HCT116 (cell line): ENCODE data around the gene GM2A. TPM values are rescaled to one million over a fixed set of nuclear protein-coding genes. Genes with fewer than 3 reads are reported as not detected.

Experiments used
- ATAC-seq: fragments of 200-7000 bp; cut with Tn5 transposase; 2 replicates; pipeline ENCODE4 v1.9.1; 2020; ENCODE audit warnings: mild to moderate bottlenecking, moderate library complexity
- BruUV-seq: library from RNA; stranded (reverse); fragments of 400-500 nt; replicated peaks from 2 replicates; lab custom pipeline; 2021; lab: Mats Ljungman, UMichigan
- CTCF ChIA-PET: fragments of 300-600 bp; sonication (Branson Sonifier 250); formaldehyde crosslinking; loops from one replicate; lab custom pipeline; 2021; ENCODE audit warnings: antibody characterized with exemption; lab: Charles Lee
- POLR2A ChIA-PET: fragments of 300-600, 350-600 bp; sonication (Branson Sonifier 250); formaldehyde crosslinking; loops from one replicate; lab custom pipeline; 2021; ENCODE audit warnings: antibody characterized with exemption; lab: Charles Lee
- RAD21 ChIA-PET, 2 experiments: fragments of 300-600 bp; sonication (Branson Sonifier 250); formaldehyde crosslinking; loops; one replicate each; lab custom pipeline; 2023; ENCODE audit warnings: low total read pairs in 2 of 2; ENCODE audit not compliant: uncharacterized antibody in 2 of 2, unreplicated experiment in 2 of 2, low non-redundant PET in 1 of 2; lab: Charles Lee
- DNase-seq: peaks from one replicate; pipeline ENCODE4 v3.0.0-alpha.2; 2010; ENCODE audit warnings: low read depth, low spot score
- H2AFZ ChIP-seq: fragments of 200-600 bp; shearing (Covaris generic), sonication (generic); 2 replicates; pipeline ENCODE4 v1.6.1; 2017; ENCODE audit warnings: low read depth, mixed run types, mixed read lengths, antibody characterized with exemption, low read length; ENCODE audit not compliant: poor library complexity, severe bottlenecking
- H3K27ac ChIP-seq: 2 replicates; pipeline ENCODE4 v1.5.1; 2012; ENCODE audit warnings: low read depth, low read length
- H3K27me3 ChIP-seq: fragments of 200-600 bp; sonication (generic); 2 replicates; pipeline ENCODE4 v1.6.1; 2016; ENCODE audit warnings: mixed run types, low read length, mixed read lengths; ENCODE audit not compliant: insufficient read depth
- H3K36me3 ChIP-seq, 2 experiments: fragments of 200-500 bp in 1 of 2; fragments of 200-600 bp in 1 of 2; sonication (Bioruptor generic) in 1 of 2; sonication (generic) in 1 of 2; 2 replicates each; pipeline versions ENCODE4 v1.5.1 to v1.6.1; 2014 to 2016; ENCODE audit warnings: low read length in 2 of 2, inconsistent platforms in 1 of 2, mixed read lengths in 1 of 2, mixed run types in 1 of 2; ENCODE audit not compliant: insufficient read depth in 2 of 2, control insufficient read depth in 1 of 2
- H3K4me1 ChIP-seq, 2 experiments: fragments of 200-600 bp in 1 of 2; sonication (generic) in 1 of 2; 2 replicates each; pipeline versions ENCODE4 v1.5.1 to v1.6.1; 2012 to 2017; ENCODE audit warnings: low read length in 2 of 2, inconsistent platforms in 1 of 2, mild to moderate bottlenecking in 1 of 2, mixed read lengths in 1 of 2, mixed run types in 1 of 2, moderate library complexity in 1 of 2; ENCODE audit not compliant: insufficient read depth in 2 of 2, control insufficient read depth in 1 of 2
- H3K4me2 ChIP-seq: fragments of 200-600 bp; sonication (generic); 2 replicates; pipeline ENCODE4 v1.6.1; 2017; ENCODE audit warnings: mixed run types, low read length, mixed read lengths
- H3K4me3 ChIP-seq, 2 experiments: fragments of 200-600 bp in 1 of 2; sonication (generic) in 1 of 2; replicated peaks in 1 of 2; 2 replicates each; pipeline ENCODE4 v1.5.1; 2011 to 2016; ENCODE audit warnings: low read length in 2 of 2, control low read depth in 1 of 2, low read depth in 1 of 2, mild to moderate bottlenecking in 1 of 2, mixed read lengths in 1 of 2, mixed run types in 1 of 2
- H3K79me2 ChIP-seq: fragments of 200-600 bp; sonication (generic); 2 replicates; pipeline ENCODE4 v1.6.1; 2017; ENCODE audit warnings: mild to moderate bottlenecking, mixed run types, low read length, moderate library complexity, mixed read lengths; ENCODE audit not compliant: insufficient read depth
- H3K9ac ChIP-seq: fragments of 200-600 bp; sonication (generic); 2 replicates; pipeline ENCODE4 v1.6.1; 2016; ENCODE audit warnings: low read length, mixed read lengths
- H3K9me2 ChIP-seq: fragments of 200-600 bp; sonication (generic), shearing (Covaris generic); 2 replicates; pipeline ENCODE4 v1.6.1; 2017; ENCODE audit warnings: mixed run types, mild to moderate bottlenecking, moderate library complexity; ENCODE audit not compliant: insufficient read depth
- H3K9me3 ChIP-seq, 2 experiments: fragments of 200-500 bp in 1 of 2; fragments of 200-600 bp in 1 of 2; sonication (Bioruptor generic) in 1 of 2; sonication (generic) in 1 of 2; 2 replicates each; pipeline ENCODE4 v1.6.1; 2014 to 2017; ENCODE audit warnings: low read length in 2 of 2, mixed read lengths in 2 of 2, inconsistent platforms in 1 of 2, low read depth in 1 of 2, mild to moderate bottlenecking in 1 of 2, mixed run types in 1 of 2, moderate library complexity in 1 of 2; ENCODE audit not compliant: control insufficient read depth in 1 of 2, insufficient read depth in 1 of 2
- H4K20me1 ChIP-seq: fragments of 200-600 bp; sonication (generic), shearing (Covaris generic); 2 replicates; pipeline ENCODE4 v1.6.1; 2017; ENCODE audit warnings: mixed run types, mild to moderate bottlenecking, moderate library complexity; ENCODE audit not compliant: insufficient read depth
- CEBPB ChIP-seq: IDR thresholded peaks from 2 replicates; pipeline ENCODE4 v1.6.1; 2012; ENCODE audit warnings: low read depth
- ELF1 ChIP-seq: IDR thresholded peaks from 2 replicates; pipeline ENCODE4 v1.6.1; 2012; ENCODE audit warnings: low read depth, borderline replicate concordance
- EZH2 ChIP-seq: fragments of 200-600 bp; sonication (generic); IDR thresholded peaks from 2 replicates; pipeline ENCODE4 v1.6.1; 2017; ENCODE audit warnings: antibody characterized with exemption, mixed run types
- EZH2phosphoT487 ChIP-seq: fragments of 200-600 bp; IDR thresholded peaks from 2 replicates; pipeline ENCODE4 v1.6.1; 2018; ENCODE audit warnings: antibody characterized with exemption, borderline replicate concordance
- FOSL1 ChIP-seq: IDR thresholded peaks from 2 replicates; pipeline ENCODE4 v1.6.1; 2012; ENCODE audit warnings: low read depth
- JUND ChIP-seq: IDR thresholded peaks from 2 replicates; pipeline ENCODE4 v1.6.1; 2012
- POLR2A ChIP-seq: IDR thresholded peaks from 2 replicates; pipeline ENCODE4 v1.7.0; 2011; ENCODE audit warnings: borderline replicate concordance; ENCODE audit not compliant: insufficient read depth, insufficient read length; ENCODE audit errors: extremely low read depth
- POLR2AphosphoS5 ChIP-seq: IDR thresholded peaks from 2 replicates; pipeline ENCODE4 v1.6.1; 2011; ENCODE audit warnings: mild to moderate bottlenecking, low read depth, low read length, moderate library complexity
- RAD21 ChIP-seq: IDR thresholded peaks from 2 replicates; pipeline ENCODE4 v1.6.1; 2012; ENCODE audit warnings: low read depth, mild to moderate bottlenecking
- SIN3A ChIP-seq: IDR thresholded peaks from 2 replicates; pipeline ENCODE4 v1.6.1; 2012; ENCODE audit warnings: low read depth
- SP1 ChIP-seq: IDR thresholded peaks from 2 replicates; pipeline ENCODE4 v1.6.1; 2012; ENCODE audit warnings: low read depth
- SRF ChIP-seq: IDR thresholded peaks from 2 replicates; pipeline ENCODE4 v1.6.1; 2012; ENCODE audit warnings: low read depth
- YY1 ChIP-seq: IDR thresholded peaks from 2 replicates; pipeline ENCODE4 v1.6.1; 2011; ENCODE audit warnings: low read length, low read depth, moderate library complexity, mild to moderate bottlenecking; ENCODE audit not compliant: insufficient replicate concordance; ENCODE audit errors: extremely low read depth
- ZFX ChIP-seq: fragments of 450-650 bp; IDR thresholded peaks from 2 replicates; pipeline ENCODE4 v1.6.1; 2017
- ZNF274 ChIP-seq: fragments of 200-500 bp; sonication (Bioruptor generic); IDR thresholded peaks from 2 replicates; pipeline ENCODE4 v1.6.1; 2014; ENCODE audit warnings: mild to moderate bottlenecking, low read depth, low read length, inconsistent platforms
- intact Hi-C: fragments of 100-400 bp; cut with micrococcal nuclease; formaldehyde crosslinking; loops from 2 replicates; pipeline ENCODE4 v1.10.0; 2022
- total RNA-seq: library from RNA; stranded (reverse); gene quantifications from one replicate; pipeline ENCODE4 v1.2.1, GENCODE V29; 2021; ENCODE audit not compliant: unreplicated experiment
- TF ChIP-seq, protein P1 (sequence below): IDR thresholded peaks from 2 replicates; pipeline ENCODE4 v1.6.1; 2012
- TF ChIP-seq, protein P2 (sequence below): IDR thresholded peaks from 2 replicates; pipeline ENCODE4 v1.6.1; 2012
- TF ChIP-seq, protein P3 (sequence below), 3 experiments: fragments of 200-600 bp in 1 of 3; sonication (generic) in 1 of 3; IDR thresholded peaks in 2 of 3; conservative IDR thresholded peaks in 1 of 3; 2 replicates each; pipeline ENCODE4 v1.5.1; 2012 to 2017; ENCODE audit warnings: low read depth in 2 of 3, low read length in 2 of 3, antibody characterized with exemption in 1 of 3, borderline replicate concordance in 1 of 3, control low read depth in 1 of 3, mild to moderate bottlenecking in 1 of 3, mixed read lengths in 1 of 3, mixed run types in 1 of 3, moderate library complexity in 1 of 3; ENCODE audit not compliant: insufficient read depth in 1 of 3
- TF ChIP-seq, protein P4 (sequence below): IDR thresholded peaks from 2 replicates; pipeline ENCODE4 v1.6.1; 2012; ENCODE audit warnings: low read depth

Gene GM2A
- total RNA-seq, 1 experiment from 2014 or later: 25.0 TPM

DNA sequence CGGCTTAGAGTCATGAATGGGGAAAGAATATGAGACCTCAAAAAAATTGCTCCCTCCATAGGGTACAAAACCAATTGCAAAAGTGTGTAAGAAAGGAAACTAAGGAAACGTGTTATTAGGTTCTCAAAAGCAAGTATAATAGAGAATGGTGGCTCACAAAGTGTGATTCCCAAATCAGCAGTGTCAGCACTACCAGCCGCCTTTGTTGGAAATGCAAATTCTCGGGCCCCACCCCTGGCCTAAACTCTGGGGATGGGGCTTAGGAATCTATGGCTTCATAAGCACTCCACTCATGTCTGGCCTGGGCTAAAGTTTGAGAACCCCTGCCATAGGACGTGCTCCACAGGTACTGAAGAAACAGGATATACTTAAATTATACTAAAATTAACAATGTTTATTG is 27.5 kb upstream of the GM2A start:
- TF ChIP-seq CEBPB: no peak
- TF ChIP-seq YY1: no peak
- TF ChIP-seq, protein P1, sequence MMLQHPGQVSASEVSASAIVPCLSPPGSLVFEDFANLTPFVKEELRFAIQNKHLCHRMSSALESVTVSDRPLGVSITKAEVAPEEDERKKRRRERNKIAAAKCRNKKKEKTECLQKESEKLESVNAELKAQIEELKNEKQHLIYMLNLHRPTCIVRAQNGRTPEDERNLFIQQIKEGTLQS: no peak
- TF ChIP-seq POLR2A: no peak
- no peak for TF ChIP-seq ZNF274
- TF ChIP-seq EZH2phosphoT487: no peak
- no peak for TF ChIP-seq ZFX
- TF ChIP-seq POLR2AphosphoS5: no peak
- no peak for TF ChIP-seq ELF1
- TF ChIP-seq, protein P2, sequence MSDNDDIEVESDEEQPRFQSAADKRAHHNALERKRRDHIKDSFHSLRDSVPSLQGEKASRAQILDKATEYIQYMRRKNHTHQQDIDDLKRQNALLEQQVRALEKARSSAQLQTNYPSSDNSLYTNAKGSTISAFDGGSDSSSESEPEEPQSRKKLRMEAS: no peak
- TF ChIP-seq FOSL1: no peak
- no peak for TF ChIP-seq SRF
- TF ChIP-seq JUND: no peak
- no peak for TF ChIP-seq RAD21
- TF ChIP-seq, protein P3, sequence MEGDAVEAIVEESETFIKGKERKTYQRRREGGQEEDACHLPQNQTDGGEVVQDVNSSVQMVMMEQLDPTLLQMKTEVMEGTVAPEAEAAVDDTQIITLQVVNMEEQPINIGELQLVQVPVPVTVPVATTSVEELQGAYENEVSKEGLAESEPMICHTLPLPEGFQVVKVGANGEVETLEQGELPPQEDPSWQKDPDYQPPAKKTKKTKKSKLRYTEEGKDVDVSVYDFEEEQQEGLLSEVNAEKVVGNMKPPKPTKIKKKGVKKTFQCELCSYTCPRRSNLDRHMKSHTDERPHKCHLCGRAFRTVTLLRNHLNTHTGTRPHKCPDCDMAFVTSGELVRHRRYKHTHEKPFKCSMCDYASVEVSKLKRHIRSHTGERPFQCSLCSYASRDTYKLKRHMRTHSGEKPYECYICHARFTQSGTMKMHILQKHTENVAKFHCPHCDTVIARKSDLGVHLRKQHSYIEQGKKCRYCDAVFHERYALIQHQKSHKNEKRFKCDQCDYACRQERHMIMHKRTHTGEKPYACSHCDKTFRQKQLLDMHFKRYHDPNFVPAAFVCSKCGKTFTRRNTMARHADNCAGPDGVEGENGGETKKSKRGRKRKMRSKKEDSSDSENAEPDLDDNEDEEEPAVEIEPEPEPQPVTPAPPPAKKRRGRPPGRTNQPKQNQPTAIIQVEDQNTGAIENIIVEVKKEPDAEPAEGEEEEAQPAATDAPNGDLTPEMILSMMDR (IDR thresholded peaks at IDR 0.05 in 2 of 3, conservative IDR thresholded peaks at IDR 0.05 in 1 of 3; ENCODE audit: borderline replicate concordance in 1 of 3, insufficient read depth in 1 of 3, low read depth in 2 of 3, low read length in 2 of 3): no peak
- TF ChIP-seq, protein P4, sequence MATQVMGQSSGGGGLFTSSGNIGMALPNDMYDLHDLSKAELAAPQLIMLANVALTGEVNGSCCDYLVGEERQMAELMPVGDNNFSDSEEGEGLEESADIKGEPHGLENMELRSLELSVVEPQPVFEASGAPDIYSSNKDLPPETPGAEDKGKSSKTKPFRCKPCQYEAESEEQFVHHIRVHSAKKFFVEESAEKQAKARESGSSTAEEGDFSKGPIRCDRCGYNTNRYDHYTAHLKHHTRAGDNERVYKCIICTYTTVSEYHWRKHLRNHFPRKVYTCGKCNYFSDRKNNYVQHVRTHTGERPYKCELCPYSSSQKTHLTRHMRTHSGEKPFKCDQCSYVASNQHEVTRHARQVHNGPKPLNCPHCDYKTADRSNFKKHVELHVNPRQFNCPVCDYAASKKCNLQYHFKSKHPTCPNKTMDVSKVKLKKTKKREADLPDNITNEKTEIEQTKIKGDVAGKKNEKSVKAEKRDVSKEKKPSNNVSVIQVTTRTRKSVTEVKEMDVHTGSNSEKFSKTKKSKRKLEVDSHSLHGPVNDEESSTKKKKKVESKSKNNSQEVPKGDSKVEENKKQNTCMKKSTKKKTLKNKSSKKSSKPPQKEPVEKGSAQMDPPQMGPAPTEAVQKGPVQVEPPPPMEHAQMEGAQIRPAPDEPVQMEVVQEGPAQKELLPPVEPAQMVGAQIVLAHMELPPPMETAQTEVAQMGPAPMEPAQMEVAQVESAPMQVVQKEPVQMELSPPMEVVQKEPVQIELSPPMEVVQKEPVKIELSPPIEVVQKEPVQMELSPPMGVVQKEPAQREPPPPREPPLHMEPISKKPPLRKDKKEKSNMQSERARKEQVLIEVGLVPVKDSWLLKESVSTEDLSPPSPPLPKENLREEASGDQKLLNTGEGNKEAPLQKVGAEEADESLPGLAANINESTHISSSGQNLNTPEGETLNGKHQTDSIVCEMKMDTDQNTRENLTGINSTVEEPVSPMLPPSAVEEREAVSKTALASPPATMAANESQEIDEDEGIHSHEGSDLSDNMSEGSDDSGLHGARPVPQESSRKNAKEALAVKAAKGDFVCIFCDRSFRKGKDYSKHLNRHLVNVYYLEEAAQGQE: no peak
- no peak for TF ChIP-seq SIN3A
- TF ChIP-seq SP1: no peak
- no peak for TF ChIP-seq EZH2
- no peak overlapping the region for H3K27ac ChIP-seq
- intact Hi-C loops: no loop called here
- H3K9ac ChIP-seq: no peak overlapping the region
- no peaks in the 10 kb centered on the region for H4K20me1 ChIP-seq
- H3K4me2 ChIP-seq: no peak overlapping the region
- no TSS peak for BruUV-seq
- peak overlapping the region; percentile 76 for H2AFZ ChIP-seq
- H3K9me2 ChIP-seq: no peaks in the 10 kb centered on the region
- H3K36me3 ChIP-seq: no peaks in the 10 kb centered on the region
- CTCF ChIA-PET: interaction anchor here (1.8 to 1.9 kb wide), 2 partner anchors 12 to 23 kb away, joined by 4 to 5 read pairs; no protein-coding TSS in a partner anchor
- H3K79me2 ChIP-seq: no peaks in the 10 kb centered on the region
- H3K27me3 ChIP-seq: no peaks in the 10 kb centered on the region
- peaks cover 8 to 23% of the 10 kb centered on the region in 2 experiments; a peak in 3 of 4 replicates for H3K4me1 ChIP-seq
- ATAC-seq: no peak
- no peaks in the 10 kb centered on the region for H3K9me3 ChIP-seq
- POLR2A ChIA-PET: no interaction called here
- H3K4me3 ChIP-seq: no peak overlapping the region
- RAD21 ChIA-PET: no interaction called here
- no peak for DNase-seq
